ENCODE results near the gene OMP.

Gene OMP

DNA sequence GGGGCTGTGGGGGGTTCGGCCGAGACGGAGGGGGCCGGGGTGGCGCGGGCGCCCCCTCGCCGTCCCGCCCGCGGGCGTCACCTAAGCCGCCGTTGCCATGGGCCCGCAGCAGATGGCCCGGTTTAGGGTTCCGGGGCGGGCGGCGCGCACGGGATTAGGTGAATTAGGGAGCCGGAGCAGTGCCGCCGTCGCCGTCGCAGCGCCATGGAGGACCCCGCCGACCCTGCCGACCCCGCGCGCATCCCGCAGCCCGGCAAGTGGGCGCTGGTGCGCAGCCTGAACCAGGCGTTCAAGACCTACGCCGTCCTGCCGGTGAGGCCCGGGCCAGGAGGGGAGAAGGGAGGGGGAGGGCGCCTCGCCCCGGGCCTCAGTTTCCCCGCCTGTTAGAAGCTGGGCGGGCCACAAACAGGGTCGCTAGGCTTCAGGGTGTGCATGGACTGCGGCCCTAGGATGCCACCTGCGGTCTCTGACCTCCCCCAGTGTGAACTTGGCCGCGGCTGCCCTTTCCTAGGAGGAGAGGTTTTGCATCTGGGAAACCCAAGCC, 35.5 kb downstream of the OMP start:
- no peak for TF ChIP-seq JUND (IDR thresholded peaks at IDR 0.05; ENCODE audit: low read depth)
- in situ Hi-C loops (cut with HindIII; ENCODE audit: low pct_unique_long_range_greater_than_20kb, low sequenced_read_pairs), result no loop called here
- DNase-seq (ENCODE audit: low read depth in 1 of 2, low spot score in 1 of 2), result no peak

- in situ Hi-C loops (cut with HindIII; ENCODE audit: low pct_unique_long_range_greater_than_20kb, low sequenced_read_pairs), result no loop called here
- DNase-seq (ENCODE audit: low read depth in 1 of 2, low spot score in 1 of 2), result no peak
- TF ChIP-seq JUND (IDR thresholded peaks at IDR 0.05; ENCODE audit: low read depth), result no peak
Measured at GRCh38 chr11:77139201-77139600, 36.6 kb downstream of the OMP start.

- TF ChIP-seq JUND (IDR thresholded peaks at IDR 0.05; ENCODE audit: low read depth), result no peak
- in situ Hi-C loops (cut with HindIII; ENCODE audit: low pct_unique_long_range_greater_than_20kb, low sequenced_read_pairs), result no loop called here
- DNase-seq (ENCODE audit: low read depth in 1 of 2, low spot score in 1 of 2), result no peak
Measured at GRCh38 chr11:77140231-77140851, 37.7 kb downstream of the OMP start.

GRCh38 chr11:77141034-77141433, 38.4 kb downstream of the OMP start:
- DNase-seq (ENCODE audit: low read depth in 1 of 2, low spot score in 1 of 2), result peak in 1 of 2 experiments; percentile 49
- in situ Hi-C loops (cut with HindIII; ENCODE audit: low pct_unique_long_range_greater_than_20kb, low sequenced_read_pairs), result no loop called here

DNA sequence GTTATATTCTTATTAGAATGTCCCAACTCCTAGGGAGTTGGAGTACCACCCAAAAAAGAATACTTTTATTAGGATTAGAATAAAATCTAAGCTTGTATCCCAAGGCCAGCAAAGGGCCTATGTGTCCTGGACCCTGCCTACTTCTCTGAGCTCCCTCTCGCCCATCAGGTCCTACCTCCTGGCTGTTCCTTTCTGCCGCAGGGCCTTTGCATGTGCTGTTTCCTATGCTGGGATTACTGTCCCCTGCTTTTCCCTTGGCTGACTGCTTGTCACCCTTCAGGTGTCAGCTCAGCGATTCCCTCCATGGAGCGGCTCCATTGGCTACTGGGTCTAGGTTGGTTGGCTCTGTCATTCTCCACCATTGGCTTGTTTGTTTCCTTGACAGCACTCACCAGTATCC, 38.8 kb downstream of the OMP start:
- in situ Hi-C loops (cut with HindIII; ENCODE audit: low pct_unique_long_range_greater_than_20kb, low sequenced_read_pairs), result no loop called here
- TF ChIP-seq JUND (IDR thresholded peaks at IDR 0.05; ENCODE audit: low read depth), result no peak
- DNase-seq (ENCODE audit: low read depth in 1 of 2, low spot score in 1 of 2), result no peak

More at GRCh38 chr11:77141034-77141433, 38.4 kb downstream of the OMP start:
- no peak for TF ChIP-seq JUND (IDR thresholded peaks at IDR 0.05; ENCODE audit: low read depth)

DNA sequence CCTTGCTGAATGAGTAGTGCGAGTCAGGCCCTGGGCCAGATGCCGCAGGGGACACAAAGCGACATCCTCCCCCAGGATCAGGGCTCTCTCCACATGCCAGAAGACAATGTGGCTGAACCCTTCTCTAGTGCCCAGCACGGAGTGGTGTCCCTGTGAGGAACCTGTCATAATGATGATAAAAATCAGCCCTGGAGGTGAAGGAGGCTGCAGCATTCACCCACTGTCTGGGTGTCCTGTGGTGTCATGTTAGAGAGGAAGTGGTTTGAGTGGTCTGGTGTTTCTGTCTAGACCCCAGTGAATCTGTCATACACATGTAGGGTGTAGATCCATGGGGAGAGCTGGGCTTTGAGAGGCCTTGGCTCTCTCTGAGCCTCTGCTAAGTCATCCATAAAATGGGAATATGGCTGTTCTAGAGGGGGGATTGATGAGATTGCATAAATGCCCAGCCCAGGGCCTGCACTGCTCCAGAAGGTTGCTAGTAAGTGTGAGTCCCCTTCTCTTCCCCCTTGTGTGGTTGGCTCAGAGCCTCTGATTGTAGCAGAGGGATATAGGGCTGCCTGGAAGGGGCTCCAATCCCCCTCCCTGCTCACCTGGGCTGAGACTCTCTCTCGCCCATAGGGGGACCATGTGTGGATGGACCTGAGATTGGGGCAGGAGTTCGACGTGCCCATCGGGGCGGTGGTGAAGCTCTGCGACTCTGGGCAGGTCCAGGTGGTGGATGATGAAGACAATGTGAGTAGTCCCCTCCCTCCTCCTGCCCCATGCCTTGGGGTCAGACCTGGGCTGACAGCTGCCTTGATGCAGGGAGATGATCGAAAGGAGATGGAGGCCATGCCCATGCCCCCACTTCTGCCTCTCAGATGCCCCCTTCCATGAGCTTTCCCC, 39.7 kb downstream of the OMP start:
- DNase-seq (ENCODE audit: low read depth in 1 of 2, low spot score in 1 of 2), result no peak
- in situ Hi-C loops (cut with HindIII; ENCODE audit: low pct_unique_long_range_greater_than_20kb, low sequenced_read_pairs), result no loop called here
- TF ChIP-seq JUND (IDR thresholded peaks at IDR 0.05; ENCODE audit: low read depth), result no peak

DNA sequence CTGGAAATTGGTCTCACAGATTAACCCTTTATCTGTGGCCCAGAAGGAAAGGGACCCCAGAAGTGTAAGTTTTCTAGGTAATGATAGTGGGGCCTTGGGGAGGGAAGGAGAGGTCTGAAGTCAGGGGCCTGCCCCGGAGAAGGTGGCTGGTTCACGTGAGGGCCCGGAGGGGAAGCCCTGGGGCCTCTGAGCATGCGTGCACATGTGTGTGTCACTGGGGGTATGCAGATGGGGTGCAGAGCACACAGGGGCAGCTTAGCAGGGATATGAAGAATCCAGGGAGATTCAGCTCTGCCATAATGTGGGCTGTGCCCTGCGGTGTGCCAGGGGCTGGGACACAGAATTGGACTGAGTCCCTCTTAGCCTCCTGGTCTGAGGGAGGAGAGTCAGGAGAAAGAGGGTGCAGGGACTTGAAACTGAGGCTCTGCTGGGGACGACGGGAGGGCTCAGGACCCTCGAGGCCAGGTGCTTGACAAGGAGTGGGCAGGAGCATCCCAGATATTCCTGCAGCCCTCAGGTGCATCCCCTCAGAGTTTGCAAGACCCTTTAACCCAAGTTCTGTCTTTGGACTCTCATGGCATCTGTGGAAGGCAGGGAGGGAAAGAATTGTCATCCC, 40.9 kb downstream of the OMP start:
- TF ChIP-seq JUND (IDR thresholded peaks at IDR 0.05; ENCODE audit: low read depth), result no peak
- DNase-seq (ENCODE audit: low read depth in 1 of 2, low spot score in 1 of 2), result no peak
- in situ Hi-C loops (cut with HindIII; ENCODE audit: low pct_unique_long_range_greater_than_20kb, low sequenced_read_pairs), result no loop called here

- in situ Hi-C loops (cut with HindIII; ENCODE audit: low pct_unique_long_range_greater_than_20kb, low sequenced_read_pairs), result no loop called here
- DNase-seq (ENCODE audit: low read depth in 1 of 2, low spot score in 1 of 2), result no peak
- no peak for TF ChIP-seq JUND (IDR thresholded peaks at IDR 0.05; ENCODE audit: low read depth)
Measured at GRCh38 chr11:77144196-77144856, 41.7 kb downstream of the OMP start.

- no peak for DNase-seq (ENCODE audit: low read depth in 1 of 2, low spot score in 1 of 2)
- in situ Hi-C loops (cut with HindIII; ENCODE audit: low pct_unique_long_range_greater_than_20kb, low sequenced_read_pairs), result no loop called here
- no peak for TF ChIP-seq JUND (IDR thresholded peaks at IDR 0.05; ENCODE audit: low read depth)
Measured at GRCh38 chr11:77144857-77145428, 42.3 kb downstream of the OMP start.

DNA sequence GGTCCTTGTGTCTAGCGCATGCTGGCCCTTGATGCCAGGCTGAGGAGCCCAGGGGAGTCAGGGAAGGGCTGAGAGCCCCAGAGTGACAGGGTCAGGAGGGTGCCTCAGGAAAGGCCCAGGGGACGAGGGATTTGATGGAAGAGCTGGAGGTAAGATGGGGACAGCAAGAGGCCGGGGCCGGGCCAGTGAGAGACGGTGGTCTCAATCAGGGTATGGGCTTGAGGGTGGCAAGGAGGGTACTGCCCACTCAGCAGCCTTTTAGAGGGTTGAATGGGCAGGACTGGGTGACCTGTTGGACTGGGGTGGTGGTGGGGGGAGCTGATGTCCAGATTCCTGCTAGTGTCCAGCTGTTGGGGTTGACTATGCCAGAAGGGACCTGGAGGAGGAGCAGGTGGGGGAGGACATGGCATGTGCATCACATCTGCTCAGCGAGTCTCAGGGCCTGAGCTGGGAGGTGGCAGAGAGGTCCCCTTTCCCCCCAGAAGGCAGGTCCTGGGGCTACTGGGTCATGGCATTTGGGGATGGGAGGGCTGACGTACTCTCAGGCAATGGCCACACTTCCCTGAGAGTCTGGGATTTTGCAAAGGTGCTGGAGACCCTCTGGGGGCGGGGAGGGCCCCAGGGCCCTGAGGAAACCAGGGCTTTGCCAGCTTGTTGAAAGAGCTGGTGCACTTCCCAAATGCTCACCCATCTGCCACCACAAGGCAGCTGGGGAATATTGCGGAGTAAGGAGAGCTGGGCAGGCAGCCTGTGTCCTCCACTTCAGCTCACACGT, 43.8 kb downstream of the OMP start:
- in situ Hi-C loops (cut with HindIII; ENCODE audit: low pct_unique_long_range_greater_than_20kb, low sequenced_read_pairs), result no loop called here
- no peak for DNase-seq (ENCODE audit: low read depth in 1 of 2, low spot score in 1 of 2)
- no peak for TF ChIP-seq JUND (IDR thresholded peaks at IDR 0.05; ENCODE audit: low read depth)

DNA sequence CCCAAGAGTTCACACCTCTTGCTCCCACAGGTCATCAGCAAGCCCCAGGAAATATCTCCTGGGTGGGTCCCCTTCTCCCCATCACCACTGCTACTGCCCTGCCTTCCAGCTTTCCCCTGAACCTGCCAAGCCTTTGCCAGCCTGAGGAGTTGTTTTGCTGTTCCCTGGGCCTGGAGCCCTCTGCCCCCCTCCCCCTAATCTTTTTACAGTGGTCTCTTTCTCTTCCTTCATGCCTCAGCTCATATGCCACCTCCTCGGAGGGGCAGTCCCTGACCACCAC, 44.3 kb downstream of the OMP start:
- in situ Hi-C loops (cut with HindIII; ENCODE audit: low pct_unique_long_range_greater_than_20kb, low sequenced_read_pairs), result no loop called here
- TF ChIP-seq JUND (IDR thresholded peaks at IDR 0.05; ENCODE audit: low read depth), result no peak
- no peak for DNase-seq (ENCODE audit: low read depth in 1 of 2, low spot score in 1 of 2)

Measured in T47D (cell line).